HG02588 (cell line): ENCODE data around the gene MCFD2.
"Not testable (repeated sequence)": the region's sequence is repeated elsewhere in the genome, so short reads cannot be mapped to it uniquely, and the experiment has no call there.

ENCODE experiments used
- ATAC-seq: cut with Tn5 transposase; IDR thresholded peaks from one replicate; pipeline ENCODE4 v1.9.1; 2021; ENCODE audit warnings: mild to moderate bottlenecking, moderate library complexity; ENCODE audit not compliant: unreplicated experiment

The MCFD2 gene

GRCh38 chr2:46875962-46876689 lies 39.5 kb downstream of the MCFD2 start:
- ATAC-seq, result not testable (repeated sequence)

- no peak for ATAC-seq
These were observed 40.2 kb downstream of the MCFD2 start for GRCh38 chr2:46875226-46875899.

- no peak for ATAC-seq
These were observed 41.2 kb downstream of the MCFD2 start for GRCh38 chr2:46874236-46874929.

GRCh38 chr2:46873604-46874068 lies 42.0 kb downstream of the MCFD2 start:
- ATAC-seq, result no peak

GRCh38 chr2:46872902-46873603 lies 42.6 kb downstream of the MCFD2 start:
- ATAC-seq, result no peak

GRCh38 chr2:46871976-46872381 lies 43.6 kb downstream of the MCFD2 start:
- no peak for ATAC-seq

GRCh38 chr2:46870051-46870839 lies 45.4 kb downstream of the MCFD2 start:
- no peak for ATAC-seq

- ATAC-seq, result no peak
These were observed 46.0 kb downstream of the MCFD2 start for GRCh38 chr2:46869621-46870020.

GRCh38 chr2:46866770-46867246 lies 48.8 kb downstream of the MCFD2 start:
- ATAC-seq, result no peak

- no peak for ATAC-seq
These were observed 50.2 kb downstream of the MCFD2 start for GRCh38 chr2:46865181-46865970.

- ATAC-seq, result no peak
These were observed 51.7 kb downstream of the MCFD2 start for GRCh38 chr2:46863882-46864281.

- no peak for ATAC-seq
These were observed 53.1 kb downstream of the MCFD2 start for GRCh38 chr2:46862514-46862913.

- no peak for ATAC-seq
These were observed 53.7 kb downstream of the MCFD2 start for GRCh38 chr2:46861916-46862315.

GRCh38 chr2:46859482-46859881 lies 56.1 kb downstream of the MCFD2 start:
- no peak for ATAC-seq

GRCh38 chr2:46858702-46859090 lies 56.9 kb downstream of the MCFD2 start:
- no peak for ATAC-seq

- no peak for ATAC-seq
These were observed 57.5 kb downstream of the MCFD2 start for GRCh38 chr2:46857871-46858701.

- no peak for ATAC-seq
These were observed 59.3 kb downstream of the MCFD2 start for GRCh38 chr2:46856336-46856735.

GRCh38 chr2:46855805-46856204 lies 59.8 kb downstream of the MCFD2 start:
- ATAC-seq, result no peak

- ATAC-seq, result no peak
These were observed 61.3 kb downstream of the MCFD2 start for GRCh38 chr2:46854260-46854659.
